ENCODE data around the gene HMGCLL1. TPM values are rescaled to one million over a fixed set of nuclear protein-coding genes. Genes with fewer than 3 reads are reported as not detected.

HMGCLL1 gene
- total RNA-seq = 1.2 TPM
- long read RNA-seq, partial matches to known transcripts = 0 of 2 reads
- long read RNA-seq, other reads (novel, unspliced or antisense) = 0 of 2 reads

DNA sequence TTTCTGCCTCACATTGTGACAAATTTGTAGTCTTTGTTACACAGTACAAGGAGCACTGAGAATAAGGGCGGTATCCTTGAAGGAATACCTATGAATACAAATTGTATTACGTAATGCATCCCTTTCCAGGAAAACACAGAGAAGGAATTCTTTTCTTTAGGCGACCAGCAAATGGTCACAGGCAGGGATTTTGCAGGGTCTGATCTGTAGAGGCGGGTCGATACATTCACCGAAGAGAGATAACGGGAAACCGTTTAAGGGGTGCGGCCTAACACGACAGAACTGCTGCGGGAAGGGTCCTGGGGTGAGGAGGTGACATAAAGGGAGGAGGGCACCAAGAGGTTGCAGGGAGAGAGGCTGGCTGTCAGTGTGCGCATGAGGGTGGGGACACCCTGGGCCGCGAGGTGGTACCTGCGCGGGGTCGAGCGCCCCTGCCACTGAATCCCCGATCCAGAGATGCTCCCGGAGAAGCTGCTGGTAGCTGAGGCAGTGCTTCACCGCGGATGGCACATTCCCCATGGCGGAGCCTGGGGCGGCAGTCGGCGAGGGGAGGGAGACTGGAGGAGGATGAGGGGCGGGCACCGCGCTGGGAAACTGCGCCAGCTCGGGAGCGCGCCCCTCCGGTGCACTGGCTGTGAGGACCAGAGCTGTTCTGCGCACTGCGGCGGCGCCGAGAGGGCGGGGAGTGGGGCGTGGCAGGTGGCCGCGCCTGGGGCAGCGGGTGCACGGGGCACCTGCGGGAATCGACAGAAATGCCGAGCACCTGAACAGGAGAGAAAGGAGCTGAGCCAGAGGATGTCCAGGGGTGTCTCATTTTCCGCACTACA, at the start of gene HMGCLL1:
Gene HMGCLL1, minus strand, starts transcription at position 656 of the 827 bp plus-strand sequence. Its CDS starts 137 bp downstream, at position 519.
- H3K27me3 ChIP-seq (ENCODE audit: low read depth) = peaks cover 16% of the 10 kb centered on the region
- H3K27ac ChIP-seq (replicated peaks) = peak within 1 kb of the TSS; percentile 81
- H3K9me3 ChIP-seq (replicated peaks) = peaks cover 13% of the 10 kb centered on the region
- DNase-seq = peak; percentile 58
- no peaks in the 10 kb centered on the region for H3K36me3 ChIP-seq
- H3K4me3 ChIP-seq = peak within 1 kb of the TSS; percentile 67
- H3K4me1 ChIP-seq = no peaks in the 10 kb centered on the region
- intact Hi-C loops (cut with micrococcal nuclease) = no loop called here
- TF ChIP-seq CTCF (IDR thresholded peaks at IDR 0.05; ENCODE audit: borderline replicate concordance) = no peak

- Histone ChIP-seq H3K36me3 (no peaks in the 10 kb centered on the region), H3K9me3 (replicated peaks) (peaks cover 15% of the 10 kb centered on the region), H3K4me1 (no peaks in the 10 kb centered on the region), H3K27me3 (ENCODE audit: low read depth) (no peaks in the 10 kb centered on the region), H3K27ac (replicated peaks) (no peak overlapping the region), H3K4me3 (no peak overlapping the region)
- intact Hi-C loops (cut with micrococcal nuclease) = no loop called here
- DNase-seq = no peak
- TF ChIP-seq CTCF (IDR thresholded peaks at IDR 0.05; ENCODE audit: borderline replicate concordance) = no peak
These were observed 43.0 kb upstream of the HMGCLL1 start for GRCh38 chr6:55621993-55622392.

GRCh38 chr6:55621244-55621643, 42.3 kb upstream of the HMGCLL1 start:
- Histone ChIP-seq H3K9me3 (replicated peaks) (peaks cover 15% of the 10 kb centered on the region), H3K27ac (replicated peaks) (no peak overlapping the region), H3K27me3 (ENCODE audit: low read depth) (no peaks in the 10 kb centered on the region), H3K4me1 (no peaks in the 10 kb centered on the region), H3K36me3 (no peaks in the 10 kb centered on the region), H3K4me3 (no peak overlapping the region)
- no peak for TF ChIP-seq CTCF (IDR thresholded peaks at IDR 0.05; ENCODE audit: borderline replicate concordance)
- intact Hi-C loops (cut with micrococcal nuclease) = no loop called here
- no peak for DNase-seq

DNA sequence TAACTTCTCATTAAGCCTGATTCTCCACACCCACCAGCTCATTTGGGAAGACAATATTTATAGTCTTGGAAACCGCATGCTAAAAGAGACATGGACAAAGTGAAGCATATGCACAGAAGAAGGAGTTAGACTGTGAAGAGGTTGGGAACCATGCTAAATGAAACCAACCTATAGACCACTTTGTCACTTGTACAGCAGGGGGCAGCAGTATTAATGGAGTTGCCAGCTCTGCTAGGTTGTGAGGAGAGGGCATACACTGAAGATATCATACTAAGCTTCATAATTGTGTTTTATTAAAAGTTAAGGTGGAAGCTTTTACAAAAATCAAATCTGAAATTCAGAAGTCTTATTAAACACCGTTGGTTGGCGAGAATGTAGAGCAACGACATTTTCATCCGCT, 38.3 kb upstream of the HMGCLL1 start:
- no peak for DNase-seq
- Histone ChIP-seq H3K27ac (replicated peaks) (no peak overlapping the region), H3K36me3 (no peaks in the 10 kb centered on the region), H3K4me3 (no peak overlapping the region), H3K4me1 (no peaks in the 10 kb centered on the region), H3K9me3 (replicated peaks) (peaks cover 30% of the 10 kb centered on the region), H3K27me3 (ENCODE audit: low read depth) (no peaks in the 10 kb centered on the region)
- intact Hi-C loops (cut with micrococcal nuclease) = no loop called here
- TF ChIP-seq CTCF (IDR thresholded peaks at IDR 0.05; ENCODE audit: borderline replicate concordance) = peak; percentile 52

DNA sequence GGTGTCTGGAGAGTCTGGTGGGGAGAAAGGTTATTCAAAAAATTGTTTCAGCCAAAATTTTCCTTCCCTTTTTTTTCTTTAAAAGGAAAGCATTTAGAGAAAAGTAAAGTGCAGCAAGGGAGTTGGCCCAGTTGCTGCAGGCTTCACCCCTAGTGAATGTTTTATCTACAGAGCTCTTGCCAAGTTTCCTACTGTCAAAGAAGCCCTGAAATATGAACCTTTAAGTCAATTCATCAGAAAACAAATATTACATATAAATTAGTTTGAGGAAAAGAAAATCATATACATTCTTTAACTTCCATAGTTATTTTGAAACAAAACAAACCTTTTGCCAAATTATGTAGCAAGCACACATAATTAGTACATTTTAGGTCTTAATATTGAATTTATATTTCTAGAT, 25.0 kb upstream of the HMGCLL1 start:
- TF ChIP-seq CTCF (IDR thresholded peaks at IDR 0.05; ENCODE audit: borderline replicate concordance) = no peak
- no peaks in the 10 kb centered on the region for H3K9me3 ChIP-seq (replicated peaks)
- no peak overlapping the region for H3K27ac ChIP-seq (replicated peaks)
- DNase-seq = no peak
- intact Hi-C loops (cut with micrococcal nuclease) = no loop called here
- H3K36me3 ChIP-seq = no peaks in the 10 kb centered on the region
- H3K4me1 ChIP-seq = no peaks in the 10 kb centered on the region
- no peaks in the 10 kb centered on the region for H3K27me3 ChIP-seq (ENCODE audit: low read depth)
- H3K4me3 ChIP-seq = no peak overlapping the region
